Activated CD8-positive, alpha-beta T cell treated with anti-CD3 and anti-CD28 coated beads for 36 hours (primary cell): ENCODE results near the gene PIP5K1B. TPM values are rescaled to one million over a fixed set of nuclear protein-coding genes. Genes with fewer than 3 reads are reported as not detected.

Experiments
- ATAC-seq: fragments of 200-7000 bp; cut with Tn5 transposase; one replicate; pipeline ENCODE4 v1.10.0; 2021; ENCODE audit warnings: mild to moderate bottlenecking, moderate library complexity
- CTCF ChIA-PET: fragments of 350-600 bp; sonication (Branson Sonifier 250); formaldehyde crosslinking; loops from one replicate; lab custom pipeline; 2021; ENCODE audit warnings: antibody characterized with exemption; lab: Charles Lee
- POLR2A ChIA-PET: fragments of 350-600 bp; sonication (Branson Sonifier 250); formaldehyde crosslinking; loops from one replicate; lab custom pipeline; 2021; ENCODE audit warnings: antibody characterized with exemption; lab: Charles Lee
- DNase-seq: peaks from one replicate; pipeline ENCODE4 v3.0.0-alpha.2; 2020
- H3K27ac Mint-ChIP-seq: one replicate; pipeline ENCODE4 v1.8.0; 2021; ENCODE audit warnings: mild to moderate bottlenecking, mixed read lengths
- H3K27me3 Mint-ChIP-seq: one replicate; pipeline ENCODE4 v1.8.0; 2021; ENCODE audit warnings: mixed read lengths
- H3K36me3 Mint-ChIP-seq: one replicate; pipeline ENCODE4 v1.8.0; 2021; ENCODE audit warnings: low read depth, mixed read lengths
- H3K4me1 Mint-ChIP-seq: one replicate; pipeline ENCODE4 v1.8.0; 2021; ENCODE audit warnings: low read depth, mixed read lengths
- H3K4me3 Mint-ChIP-seq: one replicate; pipeline ENCODE4 v1.8.0; 2021; ENCODE audit warnings: mild to moderate bottlenecking, moderate library complexity, mixed read lengths
- H3K9me3 Mint-ChIP-seq: one replicate; pipeline ENCODE4 v1.8.0; 2021; ENCODE audit warnings: mixed read lengths
- CTCF ChIP-seq: fragments of 200-600 bp; IDR thresholded peaks from one replicate; pipeline ENCODE4 v1.8.0; 2022; ENCODE audit warnings: antibody characterized with exemption, mild to moderate bottlenecking
- intact Hi-C: fragments of 100-400 bp; cut with micrococcal nuclease; formaldehyde crosslinking; loops from one replicate; pipeline ENCODE4 v1.10.0; 2022
- total RNA-seq, 2 experiments: library from RNA; stranded (reverse); gene quantifications; one replicate each; pipeline ENCODE4 v1.2.3, GENCODE V29; 2021

The PIP5K1B gene
- total RNA-seq, 2 experiments from 2014 or later = 0.43 to 0.98 TPM

DNA sequence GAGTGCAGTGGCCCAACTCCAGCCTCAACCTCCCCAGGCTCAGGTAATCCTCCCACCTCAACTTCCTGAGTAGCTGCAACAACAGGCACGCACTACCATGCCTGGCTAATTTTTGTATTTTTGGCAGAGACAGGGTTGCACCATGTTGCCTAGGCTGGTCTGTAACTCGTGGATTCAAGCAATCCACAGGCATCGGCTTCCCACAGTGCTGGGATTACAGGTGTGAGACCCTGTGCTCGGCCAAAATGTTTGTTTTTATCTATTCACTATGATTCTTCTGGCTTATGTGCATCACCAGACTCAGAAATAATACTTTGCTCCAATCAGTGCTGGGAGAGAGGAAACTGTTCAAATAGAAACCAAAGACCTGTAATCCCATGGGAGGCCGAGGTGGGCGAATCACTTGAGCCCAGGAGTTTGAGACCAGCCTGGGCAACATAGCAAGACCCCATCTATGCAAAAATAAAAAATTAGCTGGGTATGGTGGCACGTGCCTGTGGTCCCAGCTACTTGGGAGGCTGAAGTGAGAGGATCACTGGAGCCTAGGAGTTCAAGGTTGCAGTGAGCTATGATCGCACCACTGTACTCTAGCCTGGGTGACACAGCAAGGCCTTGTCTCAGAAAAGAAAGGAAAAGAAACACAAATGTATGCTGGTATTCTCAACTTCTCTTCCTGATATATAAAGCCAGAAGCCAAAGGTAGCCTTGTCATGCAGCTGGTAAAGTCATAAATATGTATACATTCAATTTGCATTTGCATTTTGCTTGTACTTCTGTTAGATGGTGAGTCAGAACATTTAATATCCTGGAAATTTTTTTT is 4.5 kb downstream of the PIP5K1B start:
- DNase-seq (no peak), ATAC-seq (no peak)
- Mint-ChIP-seq H3K27ac (no peak overlapping the region), H3K4me3 (no peak overlapping the region), H3K4me1 (peaks cover 8% of the 10 kb centered on the region), H3K9me3 (no peaks in the 10 kb centered on the region), H3K27me3 (peaks cover 56% of the 10 kb centered on the region), H3K36me3 (no peaks in the 10 kb centered on the region)
- no peak for TF ChIP-seq CTCF
- POLR2A ChIA-PET = no interaction called here
- CTCF ChIA-PET = no interaction called here
- intact Hi-C loops = no loop called here

GRCh38 chr9:68710111-68710471 is 5.1 kb downstream of the PIP5K1B start:
- H3K4me1 Mint-ChIP-seq = peaks cover 8% of the 10 kb centered on the region
- no peak overlapping the region for H3K27ac Mint-ChIP-seq
- no peak for TF ChIP-seq CTCF
- no peaks in the 10 kb centered on the region for H3K36me3 Mint-ChIP-seq
- H3K27me3 Mint-ChIP-seq = peaks cover 55% of the 10 kb centered on the region
- ChIA-PET POLR2A (no interaction called here), CTCF (no interaction called here)
- no peak overlapping the region for H3K4me3 Mint-ChIP-seq
- H3K9me3 Mint-ChIP-seq = no peaks in the 10 kb centered on the region
- DNase-seq (no peak), ATAC-seq (no peak)
- intact Hi-C loops = no loop called here

GRCh38 chr9:68711281-68711680 is 6.2 kb downstream of the PIP5K1B start:
- CTCF ChIA-PET = no interaction called here
- DNase-seq = no peak
- POLR2A ChIA-PET = no interaction called here

GRCh38 chr9:68711932-68712331 is 6.9 kb downstream of the PIP5K1B start:
- Mint-ChIP-seq H3K36me3 (no peaks in the 10 kb centered on the region), H3K9me3 (no peaks in the 10 kb centered on the region), H3K27ac (no peak overlapping the region), H3K4me1 (peaks cover 1% of the 10 kb centered on the region), H3K27me3 (peaks cover 49% of the 10 kb centered on the region), H3K4me3 (no peak overlapping the region)
- DNase-seq = no peak
- ChIA-PET CTCF (no interaction called here), POLR2A (no interaction called here)
- no peak for TF ChIP-seq CTCF
- no peak for ATAC-seq
- intact Hi-C loops = no loop called here

More at GRCh38 chr9:68711281-68711680, 6.2 kb downstream of the PIP5K1B start:
- Mint-ChIP-seq H3K27ac (no peak overlapping the region), H3K9me3 (no peaks in the 10 kb centered on the region), H3K36me3 (no peaks in the 10 kb centered on the region), H3K27me3 (peaks cover 53% of the 10 kb centered on the region), H3K4me3 (no peak overlapping the region), H3K4me1 (peaks cover 4% of the 10 kb centered on the region)
- ATAC-seq = no peak
- no peak for TF ChIP-seq CTCF
- intact Hi-C loops = no loop called here

DNA sequence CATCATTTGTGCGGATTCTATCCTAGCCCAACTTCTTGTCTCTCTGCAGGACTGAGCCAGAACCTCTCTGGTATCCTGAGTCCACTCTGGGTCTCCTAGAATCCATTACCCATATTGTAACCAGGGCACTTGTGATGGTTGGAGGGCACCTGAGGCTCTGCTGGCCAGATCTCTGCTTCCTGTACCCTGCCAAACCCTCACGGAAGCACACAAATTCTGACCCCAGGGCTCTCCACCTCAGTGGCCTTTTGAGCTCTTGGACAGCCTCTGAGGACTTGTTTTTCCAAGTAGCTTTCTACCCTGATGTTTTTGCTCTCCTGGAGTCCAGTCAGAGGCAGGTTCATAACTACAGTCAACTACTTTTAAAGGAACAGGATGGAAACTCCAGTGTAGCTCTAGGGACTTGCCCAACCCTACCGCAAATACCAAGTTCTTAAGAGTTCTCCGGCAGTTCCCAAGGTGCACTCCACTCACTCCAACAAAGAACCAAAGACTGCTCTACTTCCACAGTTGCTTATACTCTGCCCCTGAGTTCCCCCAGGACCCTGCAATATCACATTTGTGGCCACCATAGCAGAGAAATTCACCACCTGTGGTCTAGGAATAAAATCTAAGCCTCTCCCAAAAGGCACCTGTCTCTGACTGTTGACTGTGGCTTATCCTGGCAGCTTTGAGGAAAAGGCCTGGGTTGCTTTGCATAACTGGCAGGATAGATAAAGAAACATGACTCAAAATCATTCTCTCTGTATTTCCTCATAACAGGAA is 9.6 kb downstream of the PIP5K1B start:
- CTCF ChIA-PET = no interaction called here
- no peaks in the 10 kb centered on the region for H3K9me3 Mint-ChIP-seq
- POLR2A ChIA-PET = no interaction called here
- H3K36me3 Mint-ChIP-seq = no peaks in the 10 kb centered on the region
- no peak overlapping the region for H3K27ac Mint-ChIP-seq
- no peak overlapping the region for H3K4me3 Mint-ChIP-seq
- ATAC-seq (no peak), DNase-seq (no peak)
- no peaks in the 10 kb centered on the region for H3K4me1 Mint-ChIP-seq
- peaks cover 31% of the 10 kb centered on the region for H3K27me3 Mint-ChIP-seq
- no peak for TF ChIP-seq CTCF
- intact Hi-C loops = no loop called here
